GM12892 (cell line): Measurements from ENCODE around the gene WDTC1.

ENCODE experiments used
- DNase-seq: peaks from one replicate; pipeline ENCODE4 v3.0.0; 2011; ENCODE audit not compliant: insufficient read length
- FAIRE-seq: peaks from 2 replicates; lab custom pipeline; 2011; peaks lifted over from hg19 to GRCh38; lab: Jason Lieb, UNC
- POLR2A ChIP-seq: IDR thresholded peaks from 2 replicates; pipeline ENCODE4 v1.6.1; 2011; ENCODE audit warnings: low read depth, low read length, control low read depth
- POLR2AphosphoS5 ChIP-seq: IDR thresholded peaks from 2 replicates; pipeline ENCODE4 v1.6.1; 2011; ENCODE audit warnings: low read depth, low read length, control low read depth
- TAF1 ChIP-seq: IDR thresholded peaks from 2 replicates; pipeline ENCODE4 v1.6.1; 2011; ENCODE audit warnings: low read depth, mild to moderate bottlenecking, control low read depth, low read length, borderline replicate concordance

WDTC1 gene

DNA sequence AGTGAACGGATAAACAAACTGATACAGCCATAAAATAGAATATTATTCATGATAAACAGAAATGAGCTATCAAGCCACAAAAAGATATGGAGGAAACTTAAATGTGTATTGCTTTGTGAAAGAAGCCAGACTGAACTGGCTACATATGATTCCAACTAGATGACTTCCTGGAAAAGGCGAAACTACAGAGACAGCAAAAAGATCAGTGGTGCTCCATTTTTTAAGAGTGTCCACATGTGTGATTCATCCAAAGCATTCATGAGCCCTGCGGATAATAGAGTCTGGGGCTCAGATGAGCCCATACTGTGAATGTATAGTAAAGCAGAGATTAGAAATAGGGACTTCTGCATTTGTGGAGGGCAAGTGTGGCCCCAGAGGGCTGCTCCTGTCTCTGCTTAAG is 79.7 kb downstream of the WDTC1 start:
- FAIRE-seq (no peak), DNase-seq (no peak)
- TF ChIP-seq POLR2AphosphoS5 (no peak), TAF1 (no peak), POLR2A (no peak)

DNA sequence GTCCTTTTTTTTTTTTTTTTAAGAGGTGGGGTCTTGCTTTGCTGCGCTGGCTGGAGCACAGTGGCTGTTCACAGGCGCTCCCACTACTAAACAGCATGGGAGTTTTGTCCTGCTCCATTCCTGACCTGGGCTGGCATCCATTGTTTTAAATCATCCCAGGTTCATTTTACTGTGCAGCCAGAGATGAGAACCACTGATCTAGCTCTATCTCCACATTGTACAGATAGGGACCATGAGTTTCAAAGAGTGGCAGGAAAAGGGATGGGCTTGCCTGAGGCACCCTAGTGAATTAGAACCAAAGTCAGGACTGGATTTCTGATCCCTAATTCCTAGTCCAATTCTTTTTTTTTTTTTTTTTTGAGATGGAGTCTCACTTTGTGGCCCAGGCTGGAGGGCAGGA is 80.3 kb downstream of the WDTC1 start:
- TF ChIP-seq POLR2AphosphoS5 (no peak), TAF1 (no peak), POLR2A (no peak)
- FAIRE-seq (no peak), DNase-seq (no peak)

DNA sequence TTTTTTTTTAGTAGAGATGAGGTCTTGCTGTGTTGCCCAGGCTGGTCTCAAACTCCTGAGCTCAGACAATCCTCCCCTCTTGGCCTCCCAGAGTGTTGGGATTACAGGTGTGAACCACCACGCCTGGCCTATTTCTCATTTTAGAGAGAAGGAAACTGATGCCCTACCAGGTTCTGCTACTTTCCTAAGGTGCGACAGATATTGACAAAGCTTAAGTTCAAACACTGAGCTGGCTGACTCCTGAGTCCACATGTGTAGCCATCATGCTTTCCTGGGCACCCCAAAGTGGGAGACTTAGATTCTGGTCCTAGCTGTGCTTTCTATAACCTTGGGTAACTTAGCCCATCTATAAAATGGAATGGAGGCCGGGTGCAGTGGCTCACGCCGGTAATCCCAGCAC is 82.4 kb downstream of the WDTC1 start:
- DNase-seq (no peak), FAIRE-seq (no peak)
- no peak for TF ChIP-seq TAF1

DNA sequence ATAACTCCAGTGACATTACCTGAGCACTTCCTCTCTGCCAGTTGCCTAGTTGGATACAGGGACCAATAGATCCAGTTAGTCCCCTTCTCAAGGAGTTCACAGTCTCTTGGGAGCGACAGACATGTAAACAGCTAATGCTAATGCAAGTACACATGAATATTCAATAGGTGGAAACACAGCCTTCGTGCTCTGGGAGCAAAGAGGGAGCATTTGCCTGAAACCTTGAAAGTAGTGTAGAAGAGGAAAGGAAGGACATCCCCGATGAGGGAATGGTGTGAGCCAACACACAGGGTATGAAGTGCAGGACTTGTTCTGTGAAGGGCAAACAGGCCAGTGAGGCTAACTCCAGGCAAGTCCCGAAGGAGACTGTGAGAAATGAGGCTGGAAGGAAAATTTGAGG is 83.7 kb downstream of the WDTC1 start:
- TF ChIP-seq POLR2A (no peak), POLR2AphosphoS5 (no peak), TAF1 (no peak)
- DNase-seq (no peak), FAIRE-seq (no peak)

DNA sequence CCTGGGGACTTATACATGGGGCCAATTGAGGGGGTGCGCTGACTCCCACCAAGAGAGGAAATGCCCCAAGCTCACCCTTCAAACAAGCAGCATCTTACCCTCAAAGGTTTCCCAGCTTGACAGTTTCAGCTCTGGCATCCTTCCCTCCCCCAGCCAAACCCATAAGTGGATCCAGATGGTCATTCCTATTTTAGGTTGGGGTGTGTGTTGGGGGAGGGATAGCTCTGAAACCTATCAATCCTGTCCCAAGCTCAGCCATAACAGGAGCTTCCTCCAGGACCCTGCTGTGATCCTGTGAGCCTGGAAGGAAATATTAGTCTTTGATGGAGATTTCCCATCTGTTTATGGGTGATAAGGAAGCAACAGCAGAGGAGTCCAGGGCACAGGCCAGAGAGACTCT is 84.2 kb downstream of the WDTC1 start:
- no peak for TF ChIP-seq POLR2A
- TF ChIP-seq TAF1: no peak
- TF ChIP-seq POLR2AphosphoS5: no peak
- DNase-seq (no peak), FAIRE-seq (no peak)

DNA sequence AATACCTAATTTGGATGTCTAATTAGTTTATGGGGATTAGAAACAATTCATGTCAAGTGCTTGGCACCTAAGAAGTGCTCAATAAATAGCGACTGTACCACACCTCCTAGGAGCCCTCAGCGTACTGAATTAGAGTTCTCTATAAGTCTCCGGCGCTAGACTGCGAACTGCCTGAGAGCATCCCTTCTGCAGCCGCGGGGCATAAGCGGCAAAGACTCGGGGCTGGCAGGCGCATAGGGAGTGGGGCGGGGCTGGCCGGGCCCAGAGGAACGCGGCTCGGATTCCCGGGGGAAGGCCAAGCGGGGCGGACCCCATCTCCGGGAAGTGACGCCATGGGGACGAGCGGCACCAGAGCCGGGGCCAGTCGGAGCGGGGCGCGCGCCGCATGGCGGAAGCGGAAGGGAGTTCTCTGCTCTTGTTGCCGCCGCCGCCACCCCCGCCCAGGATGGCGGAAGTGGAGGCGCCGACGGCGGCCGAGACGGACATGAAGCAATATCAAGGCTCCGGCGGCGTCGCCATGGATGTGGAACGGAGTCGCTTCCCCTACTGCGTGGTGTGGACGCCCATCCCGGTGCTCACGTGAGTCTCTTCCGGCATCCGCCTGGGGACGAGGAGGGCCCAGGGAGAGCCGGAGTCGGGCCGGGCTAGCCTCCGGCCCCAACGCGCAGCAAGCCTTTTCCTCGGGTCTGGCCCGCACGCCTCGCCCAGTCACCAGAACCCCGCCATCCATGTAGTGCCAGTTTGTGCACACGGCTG is 87.6 kb downstream of the WDTC1 start, which contains the start of gene TMEM222:
Gene TMEM222, plus strand, starts transcription at position 351 of the 756 bp plus-strand sequence. Its CDS starts 35 bp downstream, at position 386.
- FAIRE-seq (peak; percentile 94), DNase-seq (peak; percentile 99)
- peak; percentile 87 for TF ChIP-seq POLR2AphosphoS5
- peak; percentile 63; the same call in 1 of the 2 replicates for TF ChIP-seq TAF1
- TF ChIP-seq POLR2A: peak; percentile 90

DNA sequence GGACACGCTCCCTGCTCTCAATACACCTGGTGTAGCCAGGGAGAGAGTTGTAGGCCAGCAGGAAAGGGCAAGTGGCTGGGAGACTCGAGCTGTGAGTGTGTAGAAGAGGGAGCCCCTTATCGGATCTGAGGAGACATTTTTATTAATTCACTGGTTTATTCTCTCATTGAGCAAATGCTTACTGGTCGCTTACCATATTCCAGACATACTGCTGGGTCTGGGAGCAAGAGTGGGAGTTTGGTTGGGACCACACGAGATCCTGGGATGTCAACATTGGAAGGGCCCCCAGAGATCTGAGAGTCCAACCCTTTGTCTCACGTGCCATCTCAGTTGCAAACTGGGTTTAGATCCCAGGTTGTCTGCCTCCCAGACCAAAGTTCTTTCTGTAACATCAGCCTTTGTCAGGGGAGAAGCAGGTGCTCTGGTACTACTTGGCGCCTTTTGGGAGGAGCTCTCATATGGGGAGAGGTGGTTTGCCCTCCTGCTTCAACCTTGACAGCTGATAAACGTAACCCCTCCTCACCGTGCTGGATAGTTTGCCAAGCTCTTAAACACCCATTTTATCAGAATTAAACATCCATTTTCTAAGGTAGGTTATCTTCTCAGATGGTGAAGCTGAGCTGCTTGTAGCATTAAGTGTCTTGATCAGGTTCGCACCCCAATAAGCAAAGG is 88.3 kb downstream of the WDTC1 start:
- FAIRE-seq (peak; percentile 46), DNase-seq (no peak)
- no peak for TF ChIP-seq POLR2A
- TF ChIP-seq POLR2AphosphoS5: no peak
- TF ChIP-seq TAF1: no peak

DNA sequence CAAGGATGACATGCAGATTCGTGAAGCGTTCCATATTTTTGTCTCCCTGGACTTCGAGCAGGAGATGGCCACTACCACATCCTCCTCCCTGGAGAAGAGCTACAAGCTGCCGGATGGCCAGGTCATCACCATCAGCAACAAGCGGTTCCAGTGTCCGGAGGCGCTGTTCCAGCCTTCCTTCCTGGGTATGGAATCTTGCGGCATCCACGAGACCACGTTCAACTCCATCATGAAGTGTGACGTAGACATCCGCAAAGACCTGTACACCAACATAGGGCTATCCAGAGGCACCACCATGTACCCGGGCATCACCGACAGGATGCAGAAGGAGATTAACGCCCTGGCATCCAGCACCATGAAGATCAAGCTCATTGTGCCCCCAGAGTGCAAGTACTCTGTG is 90.9 kb downstream of the WDTC1 start:
- FAIRE-seq: no peak
- no peak for DNase-seq
- TF ChIP-seq POLR2A (no peak), POLR2AphosphoS5 (no peak), TAF1 (no peak)

DNA sequence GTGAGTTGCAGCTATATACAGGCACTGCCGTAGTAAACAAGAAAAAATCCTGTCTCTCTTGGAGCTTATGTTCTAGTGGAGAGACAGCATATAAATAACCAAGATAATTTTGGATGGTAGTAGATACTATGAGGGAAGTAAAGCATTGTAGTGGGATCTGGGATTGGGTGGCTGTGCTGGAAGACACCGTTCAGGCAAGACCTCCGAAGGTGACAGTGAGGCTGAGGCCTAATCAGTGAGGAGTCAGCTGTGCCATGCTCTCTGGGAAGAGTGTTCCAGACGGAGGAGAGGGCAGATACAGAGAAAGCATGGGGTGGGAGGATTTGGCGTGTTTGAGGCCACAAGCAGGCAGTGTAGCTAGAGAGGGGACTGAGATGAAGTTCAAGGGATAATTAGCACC is 93.5 kb downstream of the WDTC1 start:
- TF ChIP-seq POLR2A: no peak
- TF ChIP-seq POLR2AphosphoS5: no peak
- no peak for TF ChIP-seq TAF1
- FAIRE-seq (no peak), DNase-seq (no peak)

DNA sequence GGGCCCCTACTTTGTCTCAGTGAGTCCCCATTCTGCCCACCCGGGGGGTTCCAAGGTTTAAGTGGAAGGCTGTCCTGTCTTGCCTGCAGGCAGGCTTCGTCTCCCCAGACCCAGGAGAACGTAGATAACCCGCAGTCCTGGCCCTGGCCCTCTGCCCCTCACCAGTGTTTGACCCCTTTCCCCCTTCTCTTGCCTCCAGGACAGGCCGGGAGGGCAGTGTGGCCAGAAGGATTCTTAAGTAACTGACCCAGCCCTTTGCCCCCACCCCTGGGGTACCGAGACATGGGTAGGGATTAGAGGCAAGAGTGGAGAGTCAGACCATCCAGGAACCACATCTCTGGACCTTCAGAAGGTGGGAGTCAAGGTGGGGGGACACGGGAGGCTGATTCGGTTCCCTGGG is 96.4 kb downstream of the WDTC1 start:
- DNase-seq (no peak), FAIRE-seq (no peak)
- 0 out of 2 replicates have a peak, but pooled peaks have one; percentile 12 for TF ChIP-seq POLR2A
- no peak for TF ChIP-seq TAF1

DNA sequence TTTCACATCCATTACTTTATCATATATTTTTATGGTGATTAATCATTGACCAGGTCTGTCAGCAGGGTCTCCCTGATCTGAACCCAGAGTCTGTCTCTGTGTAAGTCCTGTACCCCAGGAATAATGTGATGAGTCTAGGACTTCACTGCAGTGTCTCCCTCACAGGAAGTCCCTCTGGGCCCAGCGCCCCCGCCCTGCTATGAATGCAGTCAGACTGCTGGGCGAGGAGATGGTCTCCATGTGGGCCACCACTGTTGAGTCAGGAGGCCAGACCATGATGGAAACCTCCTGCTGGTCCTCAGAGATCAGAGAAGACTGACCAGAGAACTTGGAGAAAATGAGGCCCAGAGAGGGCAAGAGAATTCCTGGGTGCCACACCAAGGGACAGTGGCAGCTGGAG is 97.0 kb downstream of the WDTC1 start:
- DNase-seq (no peak), FAIRE-seq (no peak)
- TF ChIP-seq POLR2A (no peak), TAF1 (no peak), POLR2AphosphoS5 (no peak)

DNA sequence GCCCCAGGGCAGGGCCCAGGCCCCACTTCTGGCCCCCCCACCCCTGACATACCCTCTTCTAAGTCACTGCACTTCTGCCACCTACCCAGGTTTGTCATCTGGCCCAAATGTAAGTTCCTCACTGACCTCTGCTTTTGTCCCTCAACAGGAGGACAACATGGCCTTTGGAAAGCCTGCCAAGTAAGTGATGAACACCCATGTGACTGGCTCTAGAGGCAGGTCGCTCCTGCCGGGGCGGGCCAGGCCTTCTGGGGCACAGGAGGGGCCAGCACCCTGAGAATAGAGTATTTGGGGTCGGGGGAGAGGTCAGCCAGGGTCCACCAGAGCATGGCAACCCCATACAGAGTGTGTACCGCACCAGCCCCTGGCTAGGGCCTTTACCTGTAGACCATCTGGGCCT is 97.5 kb downstream of the WDTC1 start:
- FAIRE-seq (no peak), DNase-seq (no peak)
- no peak for TF ChIP-seq POLR2AphosphoS5
- TF ChIP-seq POLR2A: no peak
